ENCODE data around the gene ADPRS. TPM values are rescaled to one million over a fixed set of nuclear protein-coding genes. Genes with fewer than 3 reads are reported as not detected.
A peak's percentile ranks its signal among the peaks of the same experiment; 100 is the strongest.

Gene ADPRS
- total and polyA plus RNA-seq, 9 of the 15 experiments (the other 6 are each of a cell fraction or from before 2014, with no cell fraction given), result 5.9 to 40.0 (median 27.4) TPM

DNA sequence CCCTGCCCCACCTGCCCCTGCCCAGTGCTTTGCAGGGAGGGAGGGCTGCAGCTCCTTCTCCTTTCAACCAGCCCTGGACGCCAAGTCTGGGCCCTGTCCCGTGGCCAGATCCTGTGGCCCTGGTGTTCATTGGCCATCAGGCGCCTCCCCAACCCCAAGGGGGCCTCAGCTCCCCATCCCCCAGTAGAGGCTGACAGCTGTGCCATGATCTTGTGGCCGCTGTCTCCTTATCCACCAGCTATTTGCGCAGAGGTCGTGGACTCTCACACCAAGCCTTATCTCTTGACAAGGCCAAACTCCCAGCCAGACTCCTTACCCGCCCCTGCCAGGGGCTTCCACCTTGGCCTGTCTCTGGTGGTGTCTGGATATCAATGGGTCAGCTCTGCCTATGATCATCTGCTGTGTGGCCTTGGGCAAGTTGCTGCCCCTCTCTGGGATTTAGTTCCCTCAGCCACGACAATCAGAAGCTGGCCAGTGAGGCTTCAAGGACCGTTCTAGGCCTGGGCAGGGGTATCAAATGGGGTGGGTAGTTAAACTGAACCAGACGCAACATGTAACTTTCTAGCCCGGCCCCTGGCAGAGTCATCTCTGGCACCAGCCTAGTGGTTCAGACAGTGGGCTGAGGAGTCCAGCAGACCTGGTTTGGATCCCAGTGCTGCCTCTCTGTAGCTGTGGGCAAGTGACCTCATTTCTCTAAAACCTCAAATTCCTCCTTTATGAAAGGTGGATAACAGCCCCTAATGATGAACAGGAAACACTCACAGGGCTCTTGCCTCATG, 39.6 kb downstream of the ADPRS start (continued):
- TF ChIP-seq FIP1L1 (IDR thresholded peaks at IDR 0.05; ENCODE audit: low read depth, low read length, poor library complexity, severe bottlenecking) (no peak), ZFX (CRISPR knock-in tag; IDR thresholded peaks at IDR 0.05) (no peak), TCF7L2 (IDR thresholded peaks at IDR 0.05; ENCODE audit: low read depth, low read length) (no peak), HNRNPLL (IDR thresholded peaks at IDR 0.05; ENCODE audit: low read depth, low read length, poor library complexity, severe bottlenecking) (peak; percentile 98), LCOR (CRISPR knock-in tag; IDR thresholded peaks at IDR 0.05) (no peak), RFX5 (IDR thresholded peaks at IDR 0.05; ENCODE audit: low read depth, low read length) (no peak), BMI1 (IDR thresholded peaks at IDR 0.05; ENCODE audit: low read length) (no peak), MCM3 (IDR thresholded peaks at IDR 0.05) (no peak), RBM15 (IDR thresholded peaks at IDR 0.05; ENCODE audit: insufficient read depth, low read length) (no peak), BCL6 (CRISPR knock-in tag; IDR thresholded peaks at IDR 0.05) (no peak), POLR3A (IDR thresholded peaks at IDR 0.05; ENCODE audit: borderline replicate concordance, extremely low read depth, insufficient read depth, insufficient read length) (no peak), SPI1 (IDR thresholded peaks at IDR 0.05; ENCODE audit: borderline replicate concordance, low read depth, low read length) (no peak)
- TF ChIP-seq, protein P1, sequence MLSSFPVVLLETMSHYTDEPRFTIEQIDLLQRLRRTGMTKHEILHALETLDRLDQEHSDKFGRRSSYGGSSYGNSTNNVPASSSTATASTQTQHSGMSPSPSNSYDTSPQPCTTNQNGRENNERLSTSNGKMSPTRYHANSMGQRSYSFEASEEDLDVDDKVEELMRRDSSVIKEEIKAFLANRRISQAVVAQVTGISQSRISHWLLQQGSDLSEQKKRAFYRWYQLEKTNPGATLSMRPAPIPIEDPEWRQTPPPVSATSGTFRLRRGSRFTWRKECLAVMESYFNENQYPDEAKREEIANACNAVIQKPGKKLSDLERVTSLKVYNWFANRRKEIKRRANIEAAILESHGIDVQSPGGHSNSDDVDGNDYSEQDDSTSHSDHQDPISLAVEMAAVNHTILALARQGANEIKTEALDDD (IDR thresholded peaks at IDR 0.05), result no peak
- TF ChIP-seq, protein P2, sequence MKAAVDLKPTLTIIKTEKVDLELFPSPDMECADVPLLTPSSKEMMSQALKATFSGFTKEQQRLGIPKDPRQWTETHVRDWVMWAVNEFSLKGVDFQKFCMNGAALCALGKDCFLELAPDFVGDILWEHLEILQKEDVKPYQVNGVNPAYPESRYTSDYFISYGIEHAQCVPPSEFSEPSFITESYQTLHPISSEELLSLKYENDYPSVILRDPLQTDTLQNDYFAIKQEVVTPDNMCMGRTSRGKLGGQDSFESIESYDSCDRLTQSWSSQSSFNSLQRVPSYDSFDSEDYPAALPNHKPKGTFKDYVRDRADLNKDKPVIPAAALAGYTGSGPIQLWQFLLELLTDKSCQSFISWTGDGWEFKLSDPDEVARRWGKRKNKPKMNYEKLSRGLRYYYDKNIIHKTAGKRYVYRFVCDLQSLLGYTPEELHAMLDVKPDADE (conservative IDR thresholded peaks at IDR 0.05; ENCODE audit: control insufficient read depth, low read depth, low read length), result 0 out of 2 replicates have a peak, but pooled peaks have one; percentile 27
- TF ChIP-seq, protein P3, sequence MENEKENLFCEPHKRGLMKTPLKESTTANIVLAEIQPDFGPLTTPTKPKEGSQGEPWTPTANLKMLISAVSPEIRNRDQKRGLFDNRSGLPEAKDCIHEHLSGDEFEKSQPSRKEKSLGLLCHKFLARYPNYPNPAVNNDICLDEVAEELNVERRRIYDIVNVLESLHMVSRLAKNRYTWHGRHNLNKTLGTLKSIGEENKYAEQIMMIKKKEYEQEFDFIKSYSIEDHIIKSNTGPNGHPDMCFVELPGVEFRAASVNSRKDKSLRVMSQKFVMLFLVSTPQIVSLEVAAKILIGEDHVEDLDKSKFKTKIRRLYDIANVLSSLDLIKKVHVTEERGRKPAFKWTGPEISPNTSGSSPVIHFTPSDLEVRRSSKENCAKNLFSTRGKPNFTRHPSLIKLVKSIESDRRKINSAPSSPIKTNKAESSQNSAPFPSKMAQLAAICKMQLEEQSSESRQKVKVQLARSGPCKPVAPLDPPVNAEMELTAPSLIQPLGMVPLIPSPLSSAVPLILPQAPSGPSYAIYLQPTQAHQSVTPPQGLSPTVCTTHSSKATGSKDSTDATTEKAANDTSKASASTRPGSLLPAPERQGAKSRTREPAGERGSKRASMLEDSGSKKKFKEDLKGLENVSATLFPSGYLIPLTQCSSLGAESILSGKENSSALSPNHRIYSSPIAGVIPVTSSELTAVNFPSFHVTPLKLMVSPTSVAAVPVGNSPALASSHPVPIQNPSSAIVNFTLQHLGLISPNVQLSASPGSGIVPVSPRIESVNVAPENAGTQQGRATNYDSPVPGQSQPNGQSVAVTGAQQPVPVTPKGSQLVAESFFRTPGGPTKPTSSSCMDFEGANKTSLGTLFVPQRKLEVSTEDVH (IDR thresholded peaks at IDR 0.05; ENCODE audit: low read depth, partially characterized antibody), result no peak
- TF ChIP-seq, protein P4, sequence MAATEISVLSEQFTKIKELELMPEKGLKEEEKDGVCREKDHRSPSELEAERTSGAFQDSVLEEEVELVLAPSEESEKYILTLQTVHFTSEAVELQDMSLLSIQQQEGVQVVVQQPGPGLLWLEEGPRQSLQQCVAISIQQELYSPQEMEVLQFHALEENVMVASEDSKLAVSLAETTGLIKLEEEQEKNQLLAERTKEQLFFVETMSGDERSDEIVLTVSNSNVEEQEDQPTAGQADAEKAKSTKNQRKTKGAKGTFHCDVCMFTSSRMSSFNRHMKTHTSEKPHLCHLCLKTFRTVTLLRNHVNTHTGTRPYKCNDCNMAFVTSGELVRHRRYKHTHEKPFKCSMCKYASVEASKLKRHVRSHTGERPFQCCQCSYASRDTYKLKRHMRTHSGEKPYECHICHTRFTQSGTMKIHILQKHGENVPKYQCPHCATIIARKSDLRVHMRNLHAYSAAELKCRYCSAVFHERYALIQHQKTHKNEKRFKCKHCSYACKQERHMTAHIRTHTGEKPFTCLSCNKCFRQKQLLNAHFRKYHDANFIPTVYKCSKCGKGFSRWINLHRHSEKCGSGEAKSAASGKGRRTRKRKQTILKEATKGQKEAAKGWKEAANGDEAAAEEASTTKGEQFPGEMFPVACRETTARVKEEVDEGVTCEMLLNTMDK (IDR thresholded peaks at IDR 0.05; ENCODE audit: borderline replicate concordance, insufficient read depth, low read depth, low read length, poor library complexity, severe bottlenecking), result no peak
- TF ChIP-seq, protein P5, sequence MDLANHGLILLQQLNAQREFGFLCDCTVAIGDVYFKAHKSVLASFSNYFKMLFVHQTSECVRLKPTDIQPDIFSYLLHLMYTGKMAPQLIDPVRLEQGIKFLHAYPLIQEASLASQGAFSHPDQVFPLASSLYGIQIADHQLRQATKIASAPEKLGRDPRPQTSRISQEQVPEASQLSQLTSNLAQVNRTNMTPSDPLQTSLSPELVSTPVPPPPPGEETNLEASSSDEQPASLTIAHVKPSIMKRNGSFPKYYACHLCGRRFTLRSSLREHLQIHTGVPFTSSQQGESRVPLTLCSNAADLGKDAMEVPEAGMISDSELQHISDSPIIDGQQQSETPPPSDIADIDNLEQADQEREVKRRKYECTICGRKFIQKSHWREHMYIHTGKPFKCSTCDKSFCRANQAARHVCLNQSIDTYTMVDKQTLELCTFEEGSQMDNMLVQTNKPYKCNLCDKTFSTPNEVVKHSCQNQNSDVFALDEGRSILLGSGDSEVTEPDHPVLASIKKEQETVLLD (IDR thresholded peaks at IDR 0.05), result 0 out of 2 replicates have a peak, but pooled peaks have one; percentile 26
